ENCODE data around the gene FOCAD.

The FOCAD gene

GRCh38 chr9:20636888-20637440, 47.1 kb upstream of the FOCAD start:
- ATAC-seq, result 0 out of 3 replicates have a peak, but pooled peaks have one; percentile 38
- TF ChIP-seq GLIS3 (CRISPR knock-in tag; IDR thresholded peaks at IDR 0.05), result no peak

GRCh38 chr9:20640331-20641187, 43.5 kb upstream of the FOCAD start:
- ATAC-seq, result peak; percentile 68
- TF ChIP-seq OSR1 (CRISPR knock-in tag; IDR thresholded peaks at IDR 0.05) (no peak), ISL1 (CRISPR knock-in tag; IDR thresholded peaks at IDR 0.05) (no peak), PPARA (CRISPR knock-in tag; IDR thresholded peaks at IDR 0.05; ENCODE audit: borderline replicate concordance) (no peak)

- no peak for ATAC-seq
- TF ChIP-seq ZC3H10 (CRISPR knock-in tag; IDR thresholded peaks at IDR 0.05), result no peak
- no peak for TF ChIP-seq ESRRG (CRISPR knock-in tag; IDR thresholded peaks at IDR 0.05)
- no peak for TF ChIP-seq GLIS3 (CRISPR knock-in tag; IDR thresholded peaks at IDR 0.05)
- TF ChIP-seq ZFP3 (CRISPR knock-in tag; IDR thresholded peaks at IDR 0.05), result no peak
- no peak for TF ChIP-seq ARNTL (CRISPR knock-in tag; IDR thresholded peaks at IDR 0.05; ENCODE audit: borderline replicate concordance, low read depth)
- TF ChIP-seq SNAI2 (CRISPR knock-in tag; IDR thresholded peaks at IDR 0.05), result no peak
- TF ChIP-seq OSR1 (CRISPR knock-in tag; IDR thresholded peaks at IDR 0.05), result no peak
- TF ChIP-seq CREB5 (CRISPR knock-in tag; IDR thresholded peaks at IDR 0.05; ENCODE audit: low read depth), result no peak
- no peak for TF ChIP-seq RARB (CRISPR knock-in tag; IDR thresholded peaks at IDR 0.05)
- TF ChIP-seq CSDC2 (CRISPR knock-in tag; IDR thresholded peaks at IDR 0.05), result no peak
- no peak for TF ChIP-seq ZNF565 (CRISPR knock-in tag; conservative IDR thresholded peaks at IDR 0.05; ENCODE audit: low read depth)
- no peak for TF ChIP-seq CSRNP3 (CRISPR knock-in tag; IDR thresholded peaks at IDR 0.05)
- TF ChIP-seq PPARA (CRISPR knock-in tag; IDR thresholded peaks at IDR 0.05; ENCODE audit: borderline replicate concordance), result no peak
- no peak for TF ChIP-seq TSHZ2 (CRISPR knock-in tag; IDR thresholded peaks at IDR 0.05)
- no peak for TF ChIP-seq TCF4 (CRISPR knock-in tag; IDR thresholded peaks at IDR 0.05; ENCODE audit: borderline replicate concordance)
- TF ChIP-seq ZFP30 (CRISPR knock-in tag; IDR thresholded peaks at IDR 0.05), result no peak
- no peak for TF ChIP-seq POU6F1 (CRISPR knock-in tag; IDR thresholded peaks at IDR 0.05; ENCODE audit: borderline replicate concordance, low read depth)
- TF ChIP-seq ZNF8 (CRISPR knock-in tag; IDR thresholded peaks at IDR 0.05), result no peak
Measured at GRCh38 chr9:20642045-20642444, 42.0 kb upstream of the FOCAD start.

GRCh38 chr9:20643660-20644059, 40.4 kb upstream of the FOCAD start:
- TF ChIP-seq OSR1 (CRISPR knock-in tag; IDR thresholded peaks at IDR 0.05) (no peak), CREB5 (CRISPR knock-in tag; IDR thresholded peaks at IDR 0.05; ENCODE audit: low read depth) (no peak), ISL1 (CRISPR knock-in tag; IDR thresholded peaks at IDR 0.05) (no peak), CSRNP3 (CRISPR knock-in tag; IDR thresholded peaks at IDR 0.05) (no peak)
- ATAC-seq, result no peak

Data from SK-N-SH treated with all-trans-retinoic acid at 6 μM for 48 hours (cell line).